SK-N-SH treated with all-trans-retinoic acid at 6 μM for 48 hours (cell line): ENCODE results near the gene TSPAN3.

Source experiments
- ARNTL ChIP-seq: fragments of 450-650 bp; formaldehyde crosslinking; IDR thresholded peaks from 2 replicates; pipeline ENCODE4 v1.5.0; 2020; ENCODE audit warnings: low read depth, mild to moderate bottlenecking, moderate library complexity, borderline replicate concordance
- BACH2 ChIP-seq: fragments of 250-450 bp; sonication (Bioruptor Pico); IDR thresholded peaks from 2 replicates; pipeline ENCODE4 v1.9.0; 2021; ENCODE audit warnings: mild to moderate bottlenecking, borderline replicate concordance
- ESRRG ChIP-seq: fragments of 250-450 bp; sonication (Bioruptor Pico); IDR thresholded peaks from 2 replicates; pipeline ENCODE4 v1.6.1; 2021; ENCODE audit warnings: mild to moderate bottlenecking
- OSR1 ChIP-seq: fragments of 250-450 bp; sonication (Bioruptor Pico); IDR thresholded peaks from 2 replicates; pipeline ENCODE4 v1.8.0; 2022; ENCODE audit warnings: moderate library complexity, mild to moderate bottlenecking, inconsistent platforms
- PATZ1 ChIP-seq: fragments of 250-450 bp; sonication (Bioruptor Pico); IDR thresholded peaks from 2 replicates; pipeline ENCODE4 v1.8.0; 2020; ENCODE audit warnings: mild to moderate bottlenecking, moderate library complexity, borderline replicate concordance
- RARB ChIP-seq: fragments of 250-450 bp; sonication (Bioruptor Pico); IDR thresholded peaks from 2 replicates; pipeline ENCODE4 v1.8.0; 2021; ENCODE audit warnings: mild to moderate bottlenecking, moderate library complexity
- SNAI2 ChIP-seq: fragments of 250-450 bp; sonication (Bioruptor Pico); IDR thresholded peaks from 2 replicates; pipeline ENCODE4 v1.5.0; 2020; ENCODE audit warnings: mild to moderate bottlenecking, moderate library complexity
- TCF4 ChIP-seq: fragments of 250-450 bp; sonication (Bioruptor Pico); IDR thresholded peaks from 2 replicates; pipeline ENCODE4 v1.8.0; 2021; ENCODE audit warnings: mild to moderate bottlenecking, moderate library complexity, borderline replicate concordance
- ZFP3 ChIP-seq: fragments of 250-450 bp; sonication (Bioruptor Pico); IDR thresholded peaks from 2 replicates; pipeline ENCODE4 v1.5.0; 2020; ENCODE audit warnings: mild to moderate bottlenecking, moderate library complexity
- ZFP30 ChIP-seq: fragments of 450-650 bp; formaldehyde crosslinking; IDR thresholded peaks from 2 replicates; pipeline ENCODE4 v1.5.0; 2022; ENCODE audit warnings: mild to moderate bottlenecking, moderate library complexity
- ZNF70 ChIP-seq: fragments of 450-650 bp; formaldehyde crosslinking; IDR thresholded peaks from 2 replicates; pipeline ENCODE4 v1.5.0; 2020; ENCODE audit warnings: mild to moderate bottlenecking, moderate library complexity
- TF ChIP-seq, protein P1 (sequence below): fragments of 250-450 bp; sonication (Bioruptor Pico); IDR thresholded peaks from 2 replicates; pipeline ENCODE4 v1.5.1; 2021; ENCODE audit warnings: mild to moderate bottlenecking, moderate library complexity
- TF ChIP-seq, protein P2 (sequence below): fragments of 250-450 bp; sonication (Bioruptor Pico); IDR thresholded peaks from 2 replicates; pipeline ENCODE4 v1.5.0; 2020; ENCODE audit warnings: mild to moderate bottlenecking, moderate library complexity

GRCh38 chr15:77001351-77001750, 69.6 kb downstream of the TSPAN3 start:
- no peak for TF ChIP-seq PATZ1 (CRISPR knock-in tag)
- TF ChIP-seq, protein P1, sequence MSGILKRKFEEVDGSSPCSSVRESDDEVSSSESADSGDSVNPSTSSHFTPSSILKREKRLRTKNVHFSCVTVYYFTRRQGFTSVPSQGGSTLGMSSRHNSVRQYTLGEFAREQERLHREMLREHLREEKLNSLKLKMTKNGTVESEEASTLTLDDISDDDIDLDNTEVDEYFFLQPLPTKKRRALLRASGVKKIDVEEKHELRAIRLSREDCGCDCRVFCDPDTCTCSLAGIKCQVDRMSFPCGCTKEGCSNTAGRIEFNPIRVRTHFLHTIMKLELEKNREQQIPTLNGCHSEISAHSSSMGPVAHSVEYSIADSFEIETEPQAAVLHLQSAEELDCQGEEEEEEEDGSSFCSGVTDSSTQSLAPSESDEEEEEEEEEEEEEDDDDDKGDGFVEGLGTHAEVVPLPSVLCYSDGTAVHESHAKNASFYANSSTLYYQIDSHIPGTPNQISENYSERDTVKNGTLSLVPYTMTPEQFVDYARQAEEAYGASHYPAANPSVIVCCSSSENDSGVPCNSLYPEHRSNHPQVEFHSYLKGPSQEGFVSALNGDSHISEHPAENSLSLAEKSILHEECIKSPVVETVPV (CRISPR knock-in tag): no peak
- TF ChIP-seq RARB (CRISPR knock-in tag): no peak
- TF ChIP-seq ZFP30 (CRISPR knock-in tag): no peak
- TF ChIP-seq ARNTL (CRISPR knock-in tag): no peak
- no peak for TF ChIP-seq BACH2 (CRISPR knock-in tag)
- TF ChIP-seq, protein P2, sequence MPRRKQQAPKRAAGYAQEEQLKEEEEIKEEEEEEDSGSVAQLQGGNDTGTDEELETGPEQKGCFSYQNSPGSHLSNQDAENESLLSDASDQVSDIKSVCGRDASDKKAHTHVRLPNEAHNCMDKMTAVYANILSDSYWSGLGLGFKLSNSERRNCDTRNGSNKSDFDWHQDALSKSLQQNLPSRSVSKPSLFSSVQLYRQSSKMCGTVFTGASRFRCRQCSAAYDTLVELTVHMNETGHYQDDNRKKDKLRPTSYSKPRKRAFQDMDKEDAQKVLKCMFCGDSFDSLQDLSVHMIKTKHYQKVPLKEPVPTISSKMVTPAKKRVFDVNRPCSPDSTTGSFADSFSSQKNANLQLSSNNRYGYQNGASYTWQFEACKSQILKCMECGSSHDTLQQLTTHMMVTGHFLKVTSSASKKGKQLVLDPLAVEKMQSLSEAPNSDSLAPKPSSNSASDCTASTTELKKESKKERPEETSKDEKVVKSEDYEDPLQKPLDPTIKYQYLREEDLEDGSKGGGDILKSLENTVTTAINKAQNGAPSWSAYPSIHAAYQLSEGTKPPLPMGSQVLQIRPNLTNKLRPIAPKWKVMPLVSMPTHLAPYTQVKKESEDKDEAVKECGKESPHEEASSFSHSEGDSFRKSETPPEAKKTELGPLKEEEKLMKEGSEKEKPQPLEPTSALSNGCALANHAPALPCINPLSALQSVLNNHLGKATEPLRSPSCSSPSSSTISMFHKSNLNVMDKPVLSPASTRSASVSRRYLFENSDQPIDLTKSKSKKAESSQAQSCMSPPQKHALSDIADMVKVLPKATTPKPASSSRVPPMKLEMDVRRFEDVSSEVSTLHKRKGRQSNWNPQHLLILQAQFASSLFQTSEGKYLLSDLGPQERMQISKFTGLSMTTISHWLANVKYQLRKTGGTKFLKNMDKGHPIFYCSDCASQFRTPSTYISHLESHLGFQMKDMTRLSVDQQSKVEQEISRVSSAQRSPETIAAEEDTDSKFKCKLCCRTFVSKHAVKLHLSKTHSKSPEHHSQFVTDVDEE (CRISPR knock-in tag): no peak
- no peak for TF ChIP-seq TCF4 (CRISPR knock-in tag)
- TF ChIP-seq ESRRG (CRISPR knock-in tag): no peak
- no peak for TF ChIP-seq ZNF70 (CRISPR knock-in tag)
- no peak for TF ChIP-seq OSR1 (CRISPR knock-in tag)
- TF ChIP-seq ZFP3 (CRISPR knock-in tag): no peak
- TF ChIP-seq SNAI2: no peak
